Chondrocyte (in vitro differentiated cells): Measurements from ENCODE around the gene SPECC1L. TPM values are rescaled to one million over a fixed set of nuclear protein-coding genes. Genes with fewer than 3 reads are reported as not detected.

Experiments
- DNase-seq: peaks from one replicate; pipeline ENCODE4 v3.0.0; 2021; ENCODE audit warnings: mixed read lengths, low spot score
- H3K27ac Mint-ChIP-seq: one replicate; pipeline ENCODE4 v1.8.0; 2021; ENCODE audit warnings: mild to moderate bottlenecking, moderate library complexity, mixed read lengths; ENCODE audit not compliant: unreplicated experiment
- H3K27me3 Mint-ChIP-seq: 2 replicates; pipeline ENCODE4 v1.8.0; 2021; ENCODE audit warnings: low read depth, mixed read lengths
- H3K36me3 Mint-ChIP-seq: 2 replicates; pipeline ENCODE4 v1.8.0; 2021; ENCODE audit warnings: low read depth, mixed read lengths
- H3K4me1 Mint-ChIP-seq: 2 replicates; pipeline ENCODE4 v1.8.0; 2021; ENCODE audit warnings: low read depth, mild to moderate bottlenecking, mixed read lengths
- H3K4me3 Mint-ChIP-seq: one replicate; pipeline ENCODE4 v1.8.0; 2021; ENCODE audit warnings: mild to moderate bottlenecking, moderate library complexity, mixed read lengths; ENCODE audit not compliant: unreplicated experiment
- H3K9me3 Mint-ChIP-seq: 2 replicates; pipeline ENCODE4 v1.8.0; 2021; ENCODE audit warnings: low read depth, mixed read lengths
- CTCF ChIP-seq: fragments of 200-600 bp; sonication (generic); IDR thresholded peaks from 2 replicates; pipeline ENCODE4 v1.5.0; 2021; ENCODE audit warnings: antibody characterized with exemption, mild to moderate bottlenecking, moderate library complexity
- total RNA-seq: library from RNA; stranded (reverse); gene quantifications from 3 replicates; pipeline ENCODE4 v1.2.1, GENCODE V29; 2021

Gene SPECC1L
- total RNA-seq, 1 donor from 2014 or later: 91.3 TPM

GRCh38 chr22:24442352-24442744, 171.7 kb downstream of the SPECC1L start:
- TF ChIP-seq CTCF: no peak
- Mint-ChIP-seq H3K4me3 (no peak overlapping the region), H3K27ac (no peak overlapping the region), H3K4me1 (peaks cover 16% of the 10 kb centered on the region), H3K36me3 (peaks cover 2% of the 10 kb centered on the region), H3K27me3 (no peaks in the 10 kb centered on the region), H3K9me3 (no peaks in the 10 kb centered on the region)
- no peak for DNase-seq

- H3K36me3 Mint-ChIP-seq: peaks cover 2% of the 10 kb centered on the region
- H3K27me3 Mint-ChIP-seq: no peaks in the 10 kb centered on the region
- H3K4me3 Mint-ChIP-seq: no peak overlapping the region
- no peak for DNase-seq
- no peak overlapping the region for H3K27ac Mint-ChIP-seq
- peaks cover 9% of the 10 kb centered on the region for H3K4me1 Mint-ChIP-seq
- no peaks in the 10 kb centered on the region for H3K9me3 Mint-ChIP-seq
- TF ChIP-seq CTCF: no peak
Observed at GRCh38 chr22:24443668-24444067, 173.0 kb downstream of the SPECC1L start.

GRCh38 chr22:24444251-24444650, 173.6 kb downstream of the SPECC1L start:
- H3K27ac Mint-ChIP-seq: peak overlapping the region; percentile 45
- H3K27me3 Mint-ChIP-seq: no peaks in the 10 kb centered on the region
- no peaks in the 10 kb centered on the region for H3K9me3 Mint-ChIP-seq
- no peak for DNase-seq
- H3K4me3 Mint-ChIP-seq: no peak overlapping the region
- TF ChIP-seq CTCF: no peak
- H3K4me1 Mint-ChIP-seq: peaks cover 9% of the 10 kb centered on the region
- H3K36me3 Mint-ChIP-seq: peaks cover 2% of the 10 kb centered on the region

GRCh38 chr22:24444729-24445466, 174.3 kb downstream of the SPECC1L start:
- TF ChIP-seq CTCF: no peak
- DNase-seq: no peak
- H3K27me3 Mint-ChIP-seq: no peaks in the 10 kb centered on the region
- no peaks in the 10 kb centered on the region for H3K9me3 Mint-ChIP-seq
- H3K27ac Mint-ChIP-seq: peak overlapping the region; percentile 45
- H3K4me1 Mint-ChIP-seq: peaks cover 9% of the 10 kb centered on the region
- peaks cover 2% of the 10 kb centered on the region for H3K36me3 Mint-ChIP-seq
- no peak overlapping the region for H3K4me3 Mint-ChIP-seq

- Mint-ChIP-seq H3K27me3 (no peaks in the 10 kb centered on the region), H3K4me1 (peaks cover 12% of the 10 kb centered on the region), H3K36me3 (peaks cover 1% of the 10 kb centered on the region), H3K9me3 (no peaks in the 10 kb centered on the region), H3K4me3 (no peak overlapping the region), H3K27ac (no peak overlapping the region)
- no peak for TF ChIP-seq CTCF
- no peak for DNase-seq
Observed at GRCh38 chr22:24445481-24446259, 175.0 kb downstream of the SPECC1L start.
